Natural killer cell (primary cell): ENCODE measurements around the gene MEIS2. TPM values are rescaled to one million over a fixed set of nuclear protein-coding genes. Genes with fewer than 3 reads are reported as not detected.
"Not testable (repeated sequence)": the region's sequence is repeated elsewhere in the genome, so short reads cannot be mapped to it uniquely, and the experiment has no call there.

Experiments
- ATAC-seq, 3 donors: fragments of 150-1000 bp in 2 of 3; fragments of 200-7000 bp in 1 of 3; cut with Tn5 transposase; 1 replicate in 1 of 3; 2 replicates in 2 of 3; pipeline ENCODE4 v1.10.0; 2021; ENCODE audit warnings: mild to moderate bottlenecking in 2 of 3, moderate library complexity in 2 of 3
- DNase-seq, 2 donors: peaks; one replicate each; pipeline versions ENCODE4 v3.0.0 to v3.0.0-alpha.2; 2013 to 2021; ENCODE audit warnings: mixed read lengths in 1 of 2
- H3K27ac ChIP-seq: one replicate; pipeline ENCODE4 v1.5.1; 2013; ENCODE audit warnings: mild to moderate bottlenecking, low read length
- H3K27me3 ChIP-seq: one replicate; pipeline ENCODE4 v1.6.1; 2013; ENCODE audit warnings: low read length; ENCODE audit not compliant: control insufficient read depth, insufficient read depth
- H3K36me3 ChIP-seq: one replicate; pipeline ENCODE4 v1.6.1; 2013; ENCODE audit warnings: low read length; ENCODE audit not compliant: control insufficient read depth, insufficient read depth
- H3K4me1 ChIP-seq: one replicate; pipeline ENCODE4 v1.6.1; 2013; ENCODE audit warnings: low read length; ENCODE audit not compliant: control insufficient read depth, insufficient read depth
- H3K4me3 ChIP-seq: one replicate; pipeline ENCODE4 v1.5.1; 2013; ENCODE audit warnings: low read length
- H3K9me3 ChIP-seq: one replicate; pipeline ENCODE4 v1.6.1; 2013; ENCODE audit warnings: low read length; ENCODE audit not compliant: control insufficient read depth, insufficient read depth
- H3K27ac Mint-ChIP-seq, 2 donors: one replicate each; pipeline ENCODE4 v1.8.0; 2022; ENCODE audit warnings: mild to moderate bottlenecking in 2 of 2, mixed read lengths in 2 of 2, moderate library complexity in 1 of 2
- H3K27me3 Mint-ChIP-seq, 2 donors: one replicate each; pipeline ENCODE4 v1.8.0; 2022; ENCODE audit warnings: low read depth in 2 of 2, mixed read lengths in 2 of 2
- H3K36me3 Mint-ChIP-seq: one replicate; pipeline ENCODE4 v1.8.0; 2022; ENCODE audit warnings: mixed read lengths
- H3K4me1 Mint-ChIP-seq, 2 donors: one replicate each; pipeline ENCODE4 v1.8.0; 2022; ENCODE audit warnings: mixed read lengths in 2 of 2
- H3K4me3 Mint-ChIP-seq: one replicate; pipeline ENCODE4 v1.8.0; 2022; ENCODE audit warnings: mild to moderate bottlenecking, moderate library complexity, mixed read lengths
- H3K9me3 Mint-ChIP-seq, 2 donors: one replicate each; pipeline ENCODE4 v1.8.0; 2022; ENCODE audit warnings: mixed read lengths in 2 of 2
- CTCF ChIP-seq: fragments of 200-600 bp; IDR thresholded peaks from one replicate; pipeline ENCODE4 v1.8.0; 2022; ENCODE audit warnings: antibody characterized with exemption
- WGBS: methylation state at CpG from one replicate; pipeline ENCODE4 v1.1.7; 2013; ENCODE audit warnings: missing lambda C conversion rate; ENCODE audit not compliant: insufficient coverage; 5-methylcytosine and 5-hydroxymethylcytosine counted together
- intact Hi-C: fragments of 100-400 bp; cut with micrococcal nuclease; formaldehyde crosslinking; loops from one replicate; pipeline ENCODE4 v1.14.2; 2022
- total RNA-seq, 4 donors: library from RNA; stranded (reverse); fragments of 120-200 nt in 1 of 4; gene quantifications; one replicate each; pipeline versions ENCODE4 v1.2.3 to v1.2.4, GENCODE V29; 2013 to 2022

Gene MEIS2
- total RNA-seq, 3 donors from 2014 or later (not counting 1 experiment from before 2014, with no cell fraction given): 0.35 TPM; not detected in 2

- ATAC-seq: no peak
These were observed 111.4 kb downstream of the MEIS2 start for GRCh38 chr15:36988947-36989346.

GRCh38 chr15:36982430-36982829 is 117.9 kb downstream of the MEIS2 start:
- Mint-ChIP-seq H3K36me3 (no peaks in the 10 kb centered on the region), H3K27me3 (no peaks in the 10 kb centered on the region), H3K4me3 (no peak overlapping the region), H3K9me3 (peaks cover 10 to 17% of the 10 kb centered on the region in 2 donors), H3K27ac (no peak overlapping the region), H3K4me1 (no peaks in the 10 kb centered on the region)
- Histone ChIP-seq H3K9me3 (no peaks in the 10 kb centered on the region), H3K36me3 (no peaks in the 10 kb centered on the region), H3K4me1 (no peaks in the 10 kb centered on the region), H3K27ac (no peak overlapping the region), H3K27me3 (no peaks in the 10 kb centered on the region), H3K4me3 (no peak overlapping the region)
- DNase-seq (no peak), ATAC-seq (no peak)
- no peak for TF ChIP-seq CTCF
- intact Hi-C loops: no loop called here

More at GRCh38 chr15:36988947-36989346, 111.4 kb downstream of the MEIS2 start:
- H3K36me3 Mint-ChIP-seq: no peaks in the 10 kb centered on the region
- intact Hi-C loops: no loop called here
- no peak overlapping the region for H3K4me3 Mint-ChIP-seq
- Histone ChIP-seq H3K27me3 (no peaks in the 10 kb centered on the region), H3K27ac (no peak overlapping the region), H3K36me3 (no peaks in the 10 kb centered on the region), H3K4me3 (no peak overlapping the region), H3K9me3 (no peaks in the 10 kb centered on the region), H3K4me1 (no peaks in the 10 kb centered on the region)
- H3K9me3 Mint-ChIP-seq: peaks cover 5 to 13% of the 10 kb centered on the region in 2 donors
- H3K4me1 Mint-ChIP-seq: no peaks in the 10 kb centered on the region
- H3K27me3 Mint-ChIP-seq: no peaks in the 10 kb centered on the region
- H3K27ac Mint-ChIP-seq: no peak overlapping the region
- DNase-seq: no peak
- TF ChIP-seq CTCF: no peak

- intact Hi-C loops: not testable (repeated sequence)
These were observed 120.1 kb downstream of the MEIS2 start for GRCh38 chr15:36980281-36980680.

GRCh38 chr15:36978625-36979024 is 121.7 kb downstream of the MEIS2 start:
- H3K27me3 Mint-ChIP-seq: no peaks in the 10 kb centered on the region
- Histone ChIP-seq H3K27me3 (no peaks in the 10 kb centered on the region), H3K4me3 (no peak overlapping the region), H3K4me1 (no peaks in the 10 kb centered on the region), H3K27ac (no peak overlapping the region), H3K9me3 (no peaks in the 10 kb centered on the region), H3K36me3 (no peaks in the 10 kb centered on the region)
- TF ChIP-seq CTCF: no peak
- ATAC-seq (no peak), DNase-seq (no peak)
- H3K9me3 Mint-ChIP-seq: peaks cover 7 to 9% of the 10 kb centered on the region in 2 donors
- H3K27ac Mint-ChIP-seq: no peak overlapping the region
- H3K4me3 Mint-ChIP-seq: no peak overlapping the region
- intact Hi-C loops: no loop called here
- no peaks in the 10 kb centered on the region for H3K4me1 Mint-ChIP-seq
- WGBS: 85% methylated on average over 1 of the region's 1 CpG
- no peaks in the 10 kb centered on the region for H3K36me3 Mint-ChIP-seq

More at GRCh38 chr15:36980281-36980680, 120.1 kb downstream of the MEIS2 start:
- H3K4me1 ChIP-seq, H3K4me1 Mint-ChIP-seq, H3K9me3 ChIP-seq, H3K27me3 ChIP-seq, H3K4me3 Mint-ChIP-seq, ATAC-seq, H3K27ac ChIP-seq, H3K36me3 Mint-ChIP-seq, H3K27me3 Mint-ChIP-seq, H3K36me3 ChIP-seq, H3K4me3 ChIP-seq, H3K27ac Mint-ChIP-seq, DNase-seq: not testable (repeated sequence)
- 88% methylated on average over 2 of the region's 2 CpGs for WGBS
- H3K9me3 Mint-ChIP-seq: peaks cover 13 to 17% of the 10 kb centered on the region in 2 donors
